ENCODE results near the gene SMG6. TPM values are rescaled to one million over a fixed set of nuclear protein-coding genes. Genes with fewer than 3 reads are reported as not detected.

The SMG6 gene
- total RNA-seq, 1 donor from 2014 or later = 19.3 TPM

DNA sequence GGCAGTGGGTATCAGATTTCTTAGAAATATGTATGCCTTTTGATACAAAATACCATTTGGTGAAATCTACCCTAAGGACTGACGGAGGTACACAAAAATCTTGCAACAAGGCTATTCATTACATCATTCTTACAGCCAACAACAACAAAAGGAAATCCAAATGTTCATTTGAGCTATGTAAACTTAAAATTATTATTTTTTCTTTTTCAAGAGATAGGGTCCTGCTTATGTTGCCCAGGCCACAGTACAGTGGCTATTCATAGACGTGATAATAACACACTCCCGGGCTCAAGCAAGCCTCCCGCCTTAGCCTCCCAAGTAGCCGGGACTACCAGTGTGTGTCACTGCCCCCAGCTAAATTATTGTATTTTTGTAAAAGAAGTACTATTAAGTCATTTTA lies 9.2 kb upstream of the SMG6 start:
- ATAC-seq (ENCODE audit: poor library complexity) (no peak), DNase-seq (no peak)
- intact Hi-C loops (cut with DNase I) = no loop called here

DNA sequence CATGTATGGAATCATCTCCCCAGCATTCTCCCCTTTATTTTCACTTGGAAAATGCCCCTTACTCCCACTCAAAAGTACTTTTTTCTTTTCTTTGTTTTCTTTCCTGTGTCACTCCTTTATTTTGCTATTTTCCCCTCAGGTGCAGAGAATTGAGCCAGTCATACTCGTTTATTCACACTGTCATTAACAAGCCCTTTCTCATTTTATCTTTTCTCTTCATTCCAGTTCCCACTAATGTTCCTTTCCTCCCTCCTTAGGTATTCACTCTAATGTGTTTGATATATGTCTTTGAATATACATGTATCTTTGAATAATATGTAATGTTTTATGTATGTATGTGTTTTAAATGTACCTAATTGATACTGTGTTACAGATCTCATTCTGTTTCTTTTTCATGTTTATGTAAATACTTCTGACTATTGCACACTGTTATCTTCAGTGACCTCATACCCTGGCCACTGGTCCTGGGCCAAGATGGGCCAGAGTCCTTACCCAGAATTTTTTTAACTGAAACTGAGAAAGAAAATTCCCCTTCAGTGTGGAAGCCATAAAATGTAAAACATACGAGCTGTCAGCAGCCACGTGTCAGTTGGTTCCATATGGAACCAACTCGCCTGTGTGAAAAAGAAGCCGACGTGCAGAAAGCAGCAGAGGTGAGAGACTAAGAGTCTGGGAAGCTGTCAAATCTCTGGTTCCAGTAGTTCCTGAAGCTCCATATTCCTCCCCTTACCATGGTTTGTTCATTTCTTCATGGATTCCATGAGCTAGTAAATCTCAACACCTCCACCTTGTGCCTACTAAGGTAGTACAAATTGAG lies 6.0 kb upstream of the SMG6 start:
- DNase-seq = no peak
- intact Hi-C loops (cut with DNase I) = no loop called here

DNA sequence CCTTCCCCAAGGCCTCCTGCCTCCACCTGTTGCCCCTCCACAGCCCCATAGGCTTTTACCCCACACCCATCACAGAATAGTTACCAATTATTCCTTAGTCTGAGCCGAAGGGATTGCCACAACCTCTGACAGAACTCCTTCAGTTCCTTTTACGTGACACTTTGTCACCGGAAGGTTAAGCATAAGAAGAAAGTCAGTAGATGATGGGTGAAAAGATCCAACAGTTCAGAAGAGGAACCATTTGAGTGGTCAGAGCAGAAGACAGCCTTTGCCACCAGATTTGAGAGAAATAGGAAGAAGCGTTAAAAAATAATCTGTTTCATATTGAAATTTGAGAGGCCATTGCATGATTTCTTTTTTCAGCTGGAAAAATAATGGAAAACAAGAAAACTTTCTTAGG lies 1.3 kb upstream of the SMG6 start:
- no peak for ATAC-seq (ENCODE audit: poor library complexity)

More for the DNA sequence above, 6.0 kb upstream of the SMG6 start:
- ATAC-seq (ENCODE audit: poor library complexity) = no peak

DNA sequence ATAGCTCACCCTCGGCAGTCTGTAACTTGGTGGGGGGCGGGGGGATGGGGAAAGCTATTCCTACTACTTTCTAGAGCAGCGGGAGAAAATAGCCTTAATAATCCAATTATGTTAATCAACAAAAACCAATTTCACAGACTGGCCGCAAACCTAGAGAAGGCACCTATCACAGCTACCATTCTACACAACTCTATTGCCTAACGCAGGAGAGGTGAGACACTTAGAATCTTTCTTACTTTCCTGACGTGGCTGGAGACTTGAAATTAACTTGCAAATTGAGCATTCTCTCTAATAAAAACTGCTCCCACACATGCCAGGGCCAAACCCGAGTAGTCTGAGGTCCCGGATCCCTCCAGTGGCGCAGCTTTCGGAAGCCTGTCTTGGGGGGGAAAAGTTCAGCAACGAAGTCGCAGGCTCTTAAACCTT lies 794 bp downstream of the SMG6 start:
- ATAC-seq (ENCODE audit: poor library complexity) (no peak), DNase-seq (no peak)
- intact Hi-C loops (cut with DNase I) = no loop called here

More for the DNA sequence above, 1.3 kb upstream of the SMG6 start:
- intact Hi-C loops (cut with DNase I) = no loop called here
- no peak for DNase-seq

DNA sequence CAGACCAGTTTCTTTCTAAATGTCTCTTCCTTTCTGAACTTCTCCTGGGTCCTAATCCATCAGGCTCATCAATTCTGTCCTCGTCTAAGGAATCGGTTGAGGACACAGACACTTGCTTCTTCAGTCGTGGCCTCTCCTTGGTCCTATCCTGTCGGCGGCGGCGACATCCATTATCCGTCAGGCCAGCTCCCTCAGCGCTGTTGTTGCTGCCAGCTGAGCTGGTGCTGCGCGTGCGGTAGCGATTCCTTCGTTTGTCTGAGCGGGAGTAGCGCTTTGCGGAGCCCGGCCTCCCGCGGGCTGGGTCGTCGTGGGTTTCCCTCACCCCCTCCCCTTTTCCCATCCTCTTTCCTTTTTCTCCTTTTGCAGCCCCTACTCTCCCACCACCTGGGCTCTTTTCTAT lies 3.8 kb downstream of the SMG6 start:
- ATAC-seq (ENCODE audit: poor library complexity) (no peak), DNase-seq (no peak)
- intact Hi-C loops (cut with DNase I) = no loop called here

DNA sequence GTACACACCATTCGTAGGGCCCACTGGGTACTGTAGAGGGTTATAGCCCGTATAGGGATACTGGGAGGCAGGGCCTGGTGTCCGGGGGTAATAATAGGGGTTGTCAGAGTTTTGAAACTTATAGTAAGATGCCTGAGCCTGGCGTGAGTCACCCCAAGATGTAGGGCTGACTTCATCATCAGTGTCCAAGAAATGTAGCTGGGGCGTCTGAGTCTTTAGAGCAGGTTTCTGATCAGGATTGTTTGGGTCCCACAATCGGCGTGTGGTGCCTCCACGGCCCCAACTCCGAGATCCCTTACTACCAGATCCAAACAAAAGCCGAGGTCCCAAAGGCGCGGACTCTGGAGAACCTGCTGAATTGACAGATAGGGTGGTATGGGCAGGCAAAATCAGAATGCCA lies 4.4 kb downstream of the SMG6 start:
- intact Hi-C loops (cut with DNase I) = no loop called here
- no peak for ATAC-seq (ENCODE audit: poor library complexity)
- DNase-seq = no peak

DNA sequence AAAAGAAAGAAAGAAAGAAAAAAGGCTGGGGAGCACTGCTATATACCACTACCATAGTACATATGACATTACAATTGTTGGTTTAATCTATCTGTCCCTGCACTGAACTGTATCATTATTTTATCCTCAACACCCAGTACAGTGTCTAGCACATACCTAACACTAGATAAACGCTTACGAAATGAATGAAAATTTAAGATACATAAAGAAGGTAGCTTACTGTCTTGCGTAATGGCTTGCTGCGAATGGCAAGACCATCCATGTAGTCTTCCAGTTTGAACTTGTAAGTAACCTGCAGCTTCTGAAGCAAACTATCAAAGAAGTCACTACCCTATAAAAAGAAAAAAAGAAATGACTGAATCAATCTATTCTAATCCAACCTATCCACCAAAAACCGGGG lies 6.6 kb downstream of the SMG6 start:
- no peak for ATAC-seq (ENCODE audit: poor library complexity)
- intact Hi-C loops (cut with DNase I) = no loop called here
- no peak for DNase-seq

DNA sequence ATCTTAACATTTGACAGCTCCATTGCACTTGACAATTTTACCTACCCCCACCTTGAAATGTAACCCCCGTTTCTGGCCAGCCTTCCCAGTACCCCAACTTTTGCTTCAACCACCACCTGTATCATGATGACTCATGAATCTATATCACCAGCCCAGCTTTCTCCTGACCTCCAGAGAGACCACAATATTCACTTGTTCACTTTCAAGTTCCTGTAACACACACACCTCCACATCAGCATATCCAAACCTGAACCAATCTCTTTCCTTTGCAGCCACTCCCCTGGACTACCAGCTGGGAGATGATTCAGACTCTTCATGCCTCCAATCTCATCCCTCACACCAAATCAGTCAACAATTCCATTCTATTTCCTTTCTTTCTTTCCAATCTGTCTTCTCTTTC lies 8.0 kb downstream of the SMG6 start:
- DNase-seq (no peak), ATAC-seq (ENCODE audit: poor library complexity) (no peak)
- intact Hi-C loops (cut with DNase I) = no loop called here

DNA sequence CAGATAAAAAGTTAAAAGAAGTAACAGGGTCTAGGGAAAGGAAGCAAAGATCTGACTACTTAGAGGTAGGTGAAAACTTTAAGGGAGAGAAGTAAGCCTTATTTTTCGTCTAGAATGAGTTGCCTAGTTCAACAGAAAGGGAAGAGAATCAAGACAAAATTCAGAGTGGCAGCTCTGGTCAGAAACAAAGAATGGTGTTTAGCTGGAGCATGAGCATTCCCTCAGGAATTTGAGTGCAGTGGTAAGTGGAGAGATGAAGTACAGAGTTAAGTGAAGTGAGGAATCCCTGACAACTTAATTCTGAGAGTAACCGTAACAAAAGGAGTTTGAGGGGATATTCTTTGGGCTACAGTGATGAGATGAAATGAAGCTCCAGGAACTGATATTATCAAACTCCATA lies 11.5 kb downstream of the SMG6 start:
- ATAC-seq (ENCODE audit: poor library complexity) = no peak
- intact Hi-C loops (cut with DNase I) = no loop called here

DNA sequence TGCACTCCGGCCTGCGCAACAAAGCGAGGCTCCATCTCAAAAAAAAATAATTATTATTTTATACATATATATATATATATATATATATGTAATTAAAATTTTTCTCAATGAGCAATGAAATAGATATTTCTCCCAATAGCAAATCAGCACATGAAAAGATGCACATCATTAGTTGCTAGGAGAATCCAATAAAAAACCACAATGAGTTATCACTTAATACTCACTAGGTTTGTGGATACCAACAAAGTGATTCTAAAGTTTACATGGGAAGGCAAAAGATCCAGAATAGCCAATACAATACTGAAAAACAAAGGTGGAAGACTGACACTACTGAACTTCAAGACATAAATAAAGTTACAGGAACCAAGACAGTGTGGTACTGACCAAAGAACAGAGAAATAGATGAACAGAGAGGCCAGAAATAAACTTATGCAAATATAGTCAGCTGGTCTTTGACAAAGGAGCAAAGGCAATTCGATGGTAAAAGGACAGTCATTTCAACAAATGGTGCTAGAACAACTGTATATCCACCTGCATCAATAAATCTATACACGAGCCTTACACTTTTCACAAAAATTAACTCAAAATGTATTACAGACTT lies 13.6 kb downstream of the SMG6 start:
- intact Hi-C loops (cut with DNase I) = no loop called here
- no peak for ATAC-seq (ENCODE audit: poor library complexity)

More for the DNA sequence above, 11.5 kb downstream of the SMG6 start:
- DNase-seq = no peak

DNA sequence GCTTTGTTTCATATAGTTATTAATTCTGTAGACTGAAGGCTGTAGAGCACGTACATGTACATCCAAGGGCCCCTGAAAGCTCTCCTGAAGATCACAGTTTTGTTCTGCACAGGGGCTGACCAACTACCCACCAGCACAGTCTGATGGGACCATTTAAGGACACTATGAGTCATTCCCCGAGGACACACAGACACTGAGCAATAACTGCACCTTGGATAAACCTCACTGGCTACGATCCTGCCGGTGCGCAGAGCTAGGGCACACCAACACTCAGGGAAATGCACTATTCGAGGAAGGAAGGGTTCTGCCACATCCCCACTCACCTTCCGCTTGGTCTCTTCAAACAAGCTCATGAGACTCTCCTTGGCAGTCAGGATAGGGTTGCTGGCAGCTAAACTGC lies 20.3 kb downstream of the SMG6 start:
- ATAC-seq (ENCODE audit: poor library complexity) (no peak), DNase-seq (no peak)
- intact Hi-C loops (cut with DNase I) = no loop called here

More for the DNA sequence above, 13.6 kb downstream of the SMG6 start:
- DNase-seq = no peak

DNA sequence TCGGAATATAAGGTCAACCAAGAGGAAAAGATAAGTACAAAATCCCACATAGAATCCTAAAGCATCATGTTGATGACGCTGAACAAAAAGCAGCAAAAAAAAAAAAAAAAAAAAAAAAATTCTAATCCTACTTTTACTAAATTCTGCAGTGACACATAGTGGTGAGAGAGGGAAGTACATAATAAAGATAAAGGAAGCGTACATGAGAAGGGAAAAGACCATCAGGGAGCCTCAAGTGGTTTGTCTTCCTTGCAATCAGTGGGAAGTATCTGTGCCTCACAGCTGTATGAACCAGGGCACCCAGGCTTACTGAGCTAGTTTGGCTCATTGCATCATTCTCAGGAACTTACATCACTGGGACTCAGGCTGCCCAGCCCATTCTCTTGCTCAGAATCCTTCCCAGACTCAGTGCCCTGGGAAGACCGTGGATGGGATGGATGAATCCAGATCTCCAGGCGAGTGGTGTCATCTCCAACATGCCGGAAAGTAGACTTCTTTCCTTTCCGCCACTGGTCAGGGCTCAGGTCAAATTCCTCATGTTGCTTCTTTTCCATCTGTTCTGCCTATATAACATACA lies 21.2 kb downstream of the SMG6 start:
- ATAC-seq (ENCODE audit: poor library complexity) (peak; percentile 52), DNase-seq (no peak)
- intact Hi-C loops (cut with DNase I) = no loop called here

DNA sequence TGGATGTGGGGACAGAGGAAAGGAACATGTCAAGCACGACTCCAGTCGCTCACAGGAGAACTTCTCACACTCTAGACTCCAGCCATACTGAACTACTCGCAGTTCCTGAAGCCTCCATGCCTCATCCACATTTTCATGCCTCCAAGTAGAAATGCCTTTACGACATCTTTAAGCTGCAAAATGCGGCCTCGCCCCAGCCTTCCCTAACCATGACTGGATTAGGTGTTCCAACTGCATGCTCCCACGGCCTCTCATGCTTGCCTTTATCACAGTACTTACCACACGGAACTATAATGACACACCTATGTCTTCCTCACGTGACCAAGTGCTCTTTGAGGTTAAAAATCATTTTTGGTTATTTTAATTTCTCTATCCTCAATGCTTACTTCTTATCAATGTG lies 23.9 kb downstream of the SMG6 start:
- intact Hi-C loops (cut with DNase I) = no loop called here
- DNase-seq (no peak), ATAC-seq (ENCODE audit: poor library complexity) (no peak)

DNA sequence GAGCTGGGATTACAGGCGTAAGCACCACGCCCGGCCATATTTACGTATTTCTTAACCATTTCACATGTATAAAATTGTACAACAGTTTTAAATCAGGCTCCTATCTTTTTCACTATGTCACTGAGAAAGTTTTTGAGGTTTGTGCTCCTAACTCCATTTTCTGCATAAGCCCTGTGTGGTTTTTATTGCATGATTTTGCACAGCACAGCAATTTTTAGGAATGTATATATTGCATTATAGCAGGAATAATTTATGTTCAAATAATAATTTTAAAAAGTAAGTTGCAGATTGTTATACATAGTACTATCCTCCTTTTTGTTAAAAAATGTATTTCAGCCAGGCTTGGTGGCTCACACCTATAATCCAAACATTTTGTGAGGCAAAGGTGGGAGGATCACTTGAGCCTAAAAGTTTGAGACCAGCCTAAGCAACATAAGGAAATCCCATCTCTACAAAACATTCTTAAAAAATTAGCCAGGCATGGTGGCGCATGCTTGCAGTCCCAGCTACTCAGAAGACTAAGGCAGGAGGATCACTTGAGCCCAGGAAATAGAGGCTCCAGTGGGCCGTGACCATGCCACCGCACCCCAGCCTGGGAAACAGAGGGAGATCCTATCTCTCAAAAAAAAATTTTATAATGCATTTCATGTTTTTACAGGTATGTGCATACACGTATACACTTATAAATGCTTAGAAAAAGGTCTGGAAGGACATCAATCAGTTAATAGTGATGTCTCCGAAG lies 26.0 kb downstream of the SMG6 start:
- intact Hi-C loops (cut with DNase I) = no loop called here
- ATAC-seq (ENCODE audit: poor library complexity) (no peak), DNase-seq (no peak)

DNA sequence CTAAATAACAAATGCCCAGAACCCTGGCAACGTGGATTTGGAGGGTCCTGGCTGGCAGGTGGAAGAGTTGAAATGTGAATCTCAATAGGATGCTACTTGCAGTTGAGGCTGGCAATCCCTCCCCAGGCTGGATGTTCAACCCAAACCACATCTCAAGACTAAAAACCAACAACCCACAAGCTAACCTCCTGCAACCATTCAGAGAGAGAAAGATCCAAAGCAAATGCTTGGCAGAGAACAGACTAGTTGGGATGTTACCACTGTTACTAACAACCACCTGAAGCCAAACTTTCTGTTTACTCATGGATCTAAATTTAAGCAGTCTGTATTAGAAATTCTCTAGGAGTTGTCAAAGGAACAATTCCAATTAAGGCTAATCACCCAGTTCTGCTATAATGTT lies 27.9 kb downstream of the SMG6 start:
- DNase-seq (no peak), ATAC-seq (ENCODE audit: poor library complexity) (no peak)
- intact Hi-C loops (cut with DNase I) = no loop called here

DNA sequence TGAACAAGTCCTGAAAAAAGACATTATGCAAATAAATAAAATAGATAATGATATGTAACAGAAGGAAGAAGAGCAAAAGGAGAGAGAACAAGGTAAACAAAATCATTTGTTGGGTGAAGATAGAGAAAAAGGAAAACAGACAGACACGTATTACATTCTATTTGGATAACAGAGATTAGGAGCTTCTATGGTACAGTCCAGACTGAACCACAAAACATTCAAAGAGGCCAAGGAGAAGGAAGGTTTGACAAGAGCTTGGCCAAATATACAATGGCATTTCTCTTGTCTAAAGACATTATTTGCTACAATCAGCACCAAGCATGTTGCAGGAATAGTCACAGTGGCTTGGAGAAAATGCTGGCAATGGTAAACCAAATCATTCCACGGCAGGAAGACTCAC lies 29.2 kb downstream of the SMG6 start:
- no peak for DNase-seq
- intact Hi-C loops (cut with DNase I) = no loop called here
- ATAC-seq (ENCODE audit: poor library complexity) = no peak

DNA sequence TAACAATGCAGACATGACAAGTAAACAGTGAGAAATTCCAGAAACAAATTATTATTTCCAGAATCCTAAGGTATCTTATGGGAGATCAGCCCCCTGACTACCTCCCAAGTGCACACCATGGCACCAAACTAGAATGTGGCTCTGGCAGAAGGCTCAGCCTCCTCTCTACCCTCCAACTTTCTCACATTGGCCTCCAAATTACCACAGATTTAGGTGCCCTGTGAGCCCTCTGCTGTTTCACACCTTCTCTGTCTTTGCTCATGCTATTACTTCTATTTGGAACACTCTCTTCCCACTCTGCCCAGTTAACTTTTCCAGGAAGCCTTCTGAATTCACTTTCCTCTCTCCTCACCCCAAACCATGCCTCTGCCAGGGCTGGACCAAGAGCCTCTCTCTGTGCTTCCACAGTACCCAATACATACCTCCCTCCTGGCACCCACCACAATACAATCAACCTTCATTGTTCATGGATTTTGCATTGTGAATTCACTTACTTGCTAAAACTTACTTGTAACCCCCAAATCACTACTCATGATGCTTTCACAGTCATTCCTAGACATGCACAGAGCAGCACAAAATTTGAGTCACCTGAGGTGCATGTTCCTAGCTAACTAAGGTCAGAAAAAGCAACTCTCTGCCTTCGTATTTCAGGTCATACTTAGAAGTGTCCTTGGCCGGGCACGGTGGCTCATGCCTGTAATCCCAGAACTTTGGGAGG lies 31.4 kb downstream of the SMG6 start:
- no peak for DNase-seq
- no peak for ATAC-seq (ENCODE audit: poor library complexity)
- intact Hi-C loops (cut with DNase I) = no loop called here

DNA sequence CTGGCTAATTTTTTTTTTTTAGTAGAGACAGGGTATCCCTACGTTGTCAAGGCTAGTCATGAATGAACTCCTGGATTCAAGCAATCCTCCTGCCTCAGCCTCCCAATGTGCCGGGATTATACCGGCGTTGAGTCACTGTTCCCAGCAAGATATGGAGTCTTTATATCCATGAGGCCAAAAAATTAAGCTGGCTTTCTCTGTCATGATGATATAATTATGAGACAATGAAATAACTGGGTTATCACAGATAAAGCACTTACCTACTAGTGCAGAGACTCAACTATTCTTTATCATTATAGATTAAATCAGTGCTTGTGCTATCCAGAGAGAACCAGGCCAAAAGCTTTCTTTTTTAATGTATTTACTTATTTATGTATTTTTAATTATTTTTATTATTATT lies 36.2 kb downstream of the SMG6 start:
- ATAC-seq (ENCODE audit: poor library complexity) = no peak
- intact Hi-C loops (cut with DNase I) = no loop called here
- no peak for DNase-seq

DNA sequence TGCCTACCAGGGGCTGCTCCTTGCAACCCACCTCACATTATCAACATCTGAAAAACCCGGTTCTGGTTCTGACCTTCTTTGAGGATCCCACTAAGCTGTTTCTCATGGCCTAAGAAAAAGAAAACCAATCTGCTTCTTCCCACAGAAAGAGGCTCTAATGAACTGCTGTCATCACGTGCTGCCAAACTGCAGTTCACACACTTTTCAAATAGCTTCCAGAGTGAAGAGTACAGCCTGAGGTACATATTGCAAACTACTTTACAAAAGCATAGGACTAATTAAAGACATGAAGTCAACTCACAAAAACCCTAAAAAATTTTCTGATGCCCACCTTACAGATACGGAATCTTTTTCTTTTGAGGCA lies 36.7 kb downstream of the SMG6 start:
- intact Hi-C loops (cut with DNase I) = no loop called here
- ATAC-seq (ENCODE audit: poor library complexity) (no peak), DNase-seq (no peak)
